ENCODE results near the gene DHRSX. TPM values are rescaled to one million over a fixed set of nuclear protein-coding genes. Genes with fewer than 3 reads are reported as not detected.
"Not testable (repeated sequence)": the region's sequence is repeated elsewhere in the genome, so short reads cannot be mapped to it uniquely, and the experiment has no call there.

DHRSX gene
- total and polyA plus RNA-seq, 3 experiments from 2014 or later, result 21.5 to 26.6 (median 25.3) TPM

GRCh38 chrX:2469852-2470251 is 30.9 kb downstream of the DHRSX start:
- POLR2A ChIA-PET; H3K4me3 Mint-ChIP-seq; H3K27me3 ChIP-seq (ENCODE audit: insufficient read depth, low read length, poor library complexity, severe bottlenecking); H3K4me1 ChIP-seq (ENCODE audit: insufficient read depth, low read length); H3K9me3 Mint-ChIP-seq; H3K27me3 Mint-ChIP-seq; CTCF ChIA-PET; DNase-seq; H3K9me3 ChIP-seq (ENCODE audit: low read length); H3K36me3 ChIP-seq (ENCODE audit: insufficient read depth, low read length); H3K4me3 ChIP-seq (ENCODE audit: low read length); H3K27ac ChIP-seq (ENCODE audit: low read depth, low read length); H3K36me3 Mint-ChIP-seq: not testable (repeated sequence)
- Mint-ChIP-seq H3K4me1 (peaks cover 11 to 36% (median 14%) of the 10 kb centered on the region in 3 donors), H3K27ac (peak overlapping the region in 1 of 8 donors; percentile 52)

- peaks cover 11 to 33% (median 14%) of the 10 kb centered on the region in 3 donors for H3K4me1 Mint-ChIP-seq
- ChIA-PET CTCF (no interaction called here), POLR2A (no interaction called here)
- Histone ChIP-seq H3K4me3 (ENCODE audit: low read length) (no peak overlapping the region), H3K4me1 (ENCODE audit: insufficient read depth, low read length) (no peaks in the 10 kb centered on the region), H3K9me3 (ENCODE audit: low read length) (no peaks in the 10 kb centered on the region), H3K27ac (ENCODE audit: low read depth, low read length) (no peak overlapping the region), H3K36me3 (ENCODE audit: insufficient read depth, low read length) (no peaks in the 10 kb centered on the region), H3K27me3 (ENCODE audit: insufficient read depth, low read length, poor library complexity, severe bottlenecking) (no peaks in the 10 kb centered on the region)
- H3K9me3 Mint-ChIP-seq, result peaks cover 0 to 6% (median 0%) of the 10 kb centered on the region in 5 donors
- peaks cover 3 to 7% (median 5%) of the 10 kb centered on the region in 3 donors for H3K36me3 Mint-ChIP-seq
- no peak overlapping the region for H3K27ac Mint-ChIP-seq
- H3K4me3 Mint-ChIP-seq, result no peak overlapping the region
- no peak for DNase-seq
- H3K27me3 Mint-ChIP-seq, result no peaks in the 10 kb centered on the region
These were observed 31.5 kb downstream of the DHRSX start for GRCh38 chrX:2469196-2469685.

- peaks cover 11 to 26% (median 15%) of the 10 kb centered on the region in 3 donors for H3K4me1 Mint-ChIP-seq
- no peaks in the 10 kb centered on the region for H3K4me1 ChIP-seq (ENCODE audit: insufficient read depth, low read length)
- H3K27me3 ChIP-seq (ENCODE audit: insufficient read depth, low read length, poor library complexity, severe bottlenecking), result no peaks in the 10 kb centered on the region
- peaks cover 4 to 7% (median 5%) of the 10 kb centered on the region in 3 donors for H3K36me3 Mint-ChIP-seq
- no peak for DNase-seq
- no peak overlapping the region for H3K4me3 Mint-ChIP-seq
- H3K9me3 Mint-ChIP-seq, result peaks cover 0 to 6% (median 0%) of the 10 kb centered on the region in 5 donors
- no peak overlapping the region for H3K27ac ChIP-seq (ENCODE audit: low read depth, low read length)
- H3K9me3 ChIP-seq (ENCODE audit: low read length), result no peaks in the 10 kb centered on the region
- H3K27ac Mint-ChIP-seq, result no peak overlapping the region
- H3K36me3 ChIP-seq (ENCODE audit: insufficient read depth, low read length), result no peaks in the 10 kb centered on the region
- no peak overlapping the region for H3K4me3 ChIP-seq (ENCODE audit: low read length)
- no peaks in the 10 kb centered on the region for H3K27me3 Mint-ChIP-seq
- POLR2A ChIA-PET, result no interaction called here
- CTCF ChIA-PET, result no interaction called here
These were observed 32.2 kb downstream of the DHRSX start for GRCh38 chrX:2468261-2469195.

- ChIA-PET CTCF (no interaction called here), POLR2A (no interaction called here)
- Histone ChIP-seq H3K4me1 (ENCODE audit: insufficient read depth, low read length) (no peaks in the 10 kb centered on the region), H3K4me3 (ENCODE audit: low read length) (no peak overlapping the region), H3K36me3 (ENCODE audit: insufficient read depth, low read length) (no peaks in the 10 kb centered on the region), H3K27ac (ENCODE audit: low read depth, low read length) (no peak overlapping the region), H3K27me3 (ENCODE audit: insufficient read depth, low read length, poor library complexity, severe bottlenecking) (no peaks in the 10 kb centered on the region), H3K9me3 (ENCODE audit: low read length) (no peaks in the 10 kb centered on the region)
- H3K9me3 Mint-ChIP-seq, result peaks cover 0 to 6% (median 0%) of the 10 kb centered on the region in 5 donors
- H3K36me3 Mint-ChIP-seq, result peaks cover 5 to 7% (median 6%) of the 10 kb centered on the region in 3 donors
- peak overlapping the region in 1 of 8 donors; percentile 24 for H3K27ac Mint-ChIP-seq
- no peaks in the 10 kb centered on the region for H3K27me3 Mint-ChIP-seq
- H3K4me3 Mint-ChIP-seq, result no peak overlapping the region
- no peak for DNase-seq
- peaks cover 11 to 22% (median 14%) of the 10 kb centered on the region in 3 donors for H3K4me1 Mint-ChIP-seq
These were observed 33.7 kb downstream of the DHRSX start for GRCh38 chrX:2466876-2467656.

- no peaks in the 10 kb centered on the region for H3K27me3 Mint-ChIP-seq
- CTCF ChIA-PET, result no interaction called here
- Histone ChIP-seq H3K4me1 (ENCODE audit: insufficient read depth, low read length) (no peaks in the 10 kb centered on the region), H3K4me3 (ENCODE audit: low read length) (no peak overlapping the region), H3K9me3 (ENCODE audit: low read length) (no peaks in the 10 kb centered on the region), H3K27ac (ENCODE audit: low read depth, low read length) (peak overlapping the region; percentile 32), H3K27me3 (ENCODE audit: insufficient read depth, low read length, poor library complexity, severe bottlenecking) (no peaks in the 10 kb centered on the region), H3K36me3 (ENCODE audit: insufficient read depth, low read length) (no peaks in the 10 kb centered on the region)
- H3K9me3 Mint-ChIP-seq, result peaks cover 0 to 2% (median 0%) of the 10 kb centered on the region in 5 donors
- DNase-seq, result no peak
- peaks cover under 1 to 4% (median 3%) of the 10 kb centered on the region in 3 donors for H3K36me3 Mint-ChIP-seq
- no peak overlapping the region for H3K27ac Mint-ChIP-seq
- peaks cover 11 to 25% (median 14%) of the 10 kb centered on the region in 3 donors for H3K4me1 Mint-ChIP-seq
- no peak overlapping the region for H3K4me3 Mint-ChIP-seq
- POLR2A ChIA-PET, result no interaction called here
These were observed 36.1 kb downstream of the DHRSX start for GRCh38 chrX:2464677-2465166.

GRCh38 chrX:2463973-2464676 is 36.7 kb downstream of the DHRSX start:
- Mint-ChIP-seq H3K9me3 (no peaks in the 10 kb centered on the region), H3K4me1 (peaks cover 11 to 25% (median 14%) of the 10 kb centered on the region in 3 donors)
- CTCF ChIA-PET, result no interaction called here

GRCh38 chrX:2463481-2463880 is 37.3 kb downstream of the DHRSX start:
- H3K36me3 ChIP-seq (ENCODE audit: insufficient read depth, low read length); H3K4me3 ChIP-seq (ENCODE audit: low read length); H3K4me1 ChIP-seq (ENCODE audit: insufficient read depth, low read length); CTCF ChIA-PET; POLR2A ChIA-PET; H3K36me3 Mint-ChIP-seq; H3K4me3 Mint-ChIP-seq; DNase-seq; H3K27me3 Mint-ChIP-seq; H3K27me3 ChIP-seq (ENCODE audit: insufficient read depth, low read length, poor library complexity, severe bottlenecking); H3K9me3 ChIP-seq (ENCODE audit: low read length); H3K9me3 Mint-ChIP-seq: not testable (repeated sequence)
- peak overlapping the region in 1 of 8 donors; percentile 90 for H3K27ac Mint-ChIP-seq
- H3K27ac ChIP-seq (ENCODE audit: low read depth, low read length), result peak overlapping the region; percentile 31
- H3K4me1 Mint-ChIP-seq, result peaks cover 11 to 23% (median 12%) of the 10 kb centered on the region in 3 donors

More at GRCh38 chrX:2463973-2464676, 36.7 kb downstream of the DHRSX start:
- H3K36me3 ChIP-seq (ENCODE audit: insufficient read depth, low read length), result no peaks in the 10 kb centered on the region
- H3K4me3 ChIP-seq (ENCODE audit: low read length), result no peak overlapping the region
- DNase-seq, result no peak
- no peaks in the 10 kb centered on the region for H3K4me1 ChIP-seq (ENCODE audit: insufficient read depth, low read length)
- Mint-ChIP-seq H3K36me3 (peaks cover 0 to 5% (median 4%) of the 10 kb centered on the region in 3 donors), H3K4me3 (no peak overlapping the region), H3K27ac (no peak overlapping the region), H3K27me3 (no peaks in the 10 kb centered on the region)
- peak overlapping the region; percentile 31 for H3K27ac ChIP-seq (ENCODE audit: low read depth, low read length)
- no peaks in the 10 kb centered on the region for H3K27me3 ChIP-seq (ENCODE audit: insufficient read depth, low read length, poor library complexity, severe bottlenecking)
- no peaks in the 10 kb centered on the region for H3K9me3 ChIP-seq (ENCODE audit: low read length)
- POLR2A ChIA-PET, result no interaction called here
